Raji (cell line): ENCODE data around the gene KIF5A.

Experiments used
- POLR2A ChIP-seq: IDR thresholded peaks from 2 replicates; pipeline ENCODE4 v1.6.1; 2011; ENCODE audit warnings: low read depth, low read length, control low read depth; ENCODE audit not compliant: insufficient read depth

Gene KIF5A

GRCh38 chr12:57519796-57520052 is 30.1 kb upstream of the KIF5A start:
- no peak for TF ChIP-seq POLR2A

GRCh38 chr12:57520053-57520818 is 29.6 kb upstream of the KIF5A start, which contains the start of gene DDIT3:
TSS of gene DDIT3 (minus strand) at chr12:57520514. CDS start at chr12:57517406, 3,108 bp downstream.
- peak; percentile 99 for TF ChIP-seq POLR2A

- no peak for TF ChIP-seq POLR2A
Observed at GRCh38 chr12:57521525-57522010, 28.3 kb upstream of the KIF5A start.

- peak; percentile 67 for TF ChIP-seq POLR2A
Observed at GRCh38 chr12:57522011-57522886, 27.6 kb upstream of the KIF5A start, which contains the start of gene MBD6. TSS of gene MBD6 (plus strand) at chr12:57522824. CDS start at chr12:57524304, 1,480 bp downstream.

- peak; percentile 1 for TF ChIP-seq POLR2A
Observed at GRCh38 chr12:57522887-57523705, 26.7 kb upstream of the KIF5A start.

GRCh38 chr12:57523706-57524614 is 25.9 kb upstream of the KIF5A start:
- 0 out of 2 replicates have a peak, but pooled peaks have one; percentile 10 for TF ChIP-seq POLR2A

GRCh38 chr12:57524814-57525614 is 24.8 kb upstream of the KIF5A start:
- no peak for TF ChIP-seq POLR2A

GRCh38 chr12:57525615-57526383 is 24.0 kb upstream of the KIF5A start:
- no peak for TF ChIP-seq POLR2A

- TF ChIP-seq POLR2A, result no peak
Observed at GRCh38 chr12:57526477-57527126, 23.2 kb upstream of the KIF5A start.

GRCh38 chr12:57527184-57527583 is 22.7 kb upstream of the KIF5A start:
- no peak for TF ChIP-seq POLR2A

GRCh38 chr12:57528176-57528575 is 21.7 kb upstream of the KIF5A start:
- TF ChIP-seq POLR2A, result no peak
